ENCODE results near the gene VEZT.
"Not testable (repeated sequence)": the region's sequence is repeated elsewhere in the genome, so short reads cannot be mapped to it uniquely, and the experiment has no call there.

- not testable (repeated sequence) for TF ChIP-seq CTCF, POLR2A, EP300 (IDR thresholded peaks at IDR 0.05)
Observed at GRCh38 chr12:95239835-95240234, 22.2 kb downstream of the VEZT start.

All from tibial nerve (tissue), 4 donors.